HG03064 (cell line): ENCODE measurements around the gene EOLA2.
A peak's percentile ranks its signal among the peaks of the same experiment; 100 is the strongest.
"Not testable (repeated sequence)": the region's sequence is repeated elsewhere in the genome, so short reads cannot be mapped to it uniquely, and the experiment has no call there.

Source experiments
- ATAC-seq: cut with Tn5 transposase; IDR thresholded peaks from one replicate; pipeline ENCODE4 v1.9.1; 2021; ENCODE audit warnings: low read depth; ENCODE audit not compliant: unreplicated experiment

Gene EOLA2

DNA sequence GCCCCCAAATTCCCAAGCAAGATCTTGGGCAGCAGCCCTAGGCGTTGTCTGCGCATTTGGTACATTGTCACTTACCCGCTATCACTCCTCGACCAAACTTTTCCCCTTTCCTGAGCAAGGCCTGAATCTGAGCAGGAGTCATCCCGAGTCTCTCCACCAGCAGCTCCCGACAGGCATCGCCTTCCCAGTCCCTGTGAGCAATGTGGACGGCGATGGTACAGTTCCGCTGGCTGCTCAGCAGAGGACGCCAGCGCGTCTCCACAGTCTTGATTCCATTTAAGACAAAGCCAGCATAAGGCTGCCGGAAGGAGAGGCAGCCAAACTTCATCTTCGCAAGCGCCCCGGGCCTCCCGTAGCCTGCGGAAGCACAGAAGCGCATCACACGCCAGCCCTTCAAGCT is 4.7 kb downstream of the EOLA2 start:
- ATAC-seq: not testable (repeated sequence)

DNA sequence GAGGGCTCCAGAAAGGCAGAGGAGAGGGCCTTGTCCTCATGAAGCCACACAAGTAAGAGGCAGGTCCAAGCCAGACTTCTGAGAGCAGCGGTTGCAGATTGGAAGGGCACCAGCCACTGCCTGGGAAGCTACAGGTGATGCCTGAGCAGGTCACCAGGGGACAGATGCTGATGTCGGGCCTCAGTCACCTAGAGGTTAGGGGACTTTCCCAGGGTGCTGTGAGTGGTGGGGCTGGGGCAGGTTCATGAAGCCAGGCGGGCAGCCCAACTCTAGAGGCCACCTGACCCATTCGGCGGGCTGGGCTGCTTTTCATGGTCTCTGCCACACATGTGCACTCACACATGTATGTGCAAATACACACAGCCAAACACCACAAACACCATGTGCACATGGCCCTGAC is 5.3 kb downstream of the EOLA2 start:
- not testable (repeated sequence) for ATAC-seq

DNA sequence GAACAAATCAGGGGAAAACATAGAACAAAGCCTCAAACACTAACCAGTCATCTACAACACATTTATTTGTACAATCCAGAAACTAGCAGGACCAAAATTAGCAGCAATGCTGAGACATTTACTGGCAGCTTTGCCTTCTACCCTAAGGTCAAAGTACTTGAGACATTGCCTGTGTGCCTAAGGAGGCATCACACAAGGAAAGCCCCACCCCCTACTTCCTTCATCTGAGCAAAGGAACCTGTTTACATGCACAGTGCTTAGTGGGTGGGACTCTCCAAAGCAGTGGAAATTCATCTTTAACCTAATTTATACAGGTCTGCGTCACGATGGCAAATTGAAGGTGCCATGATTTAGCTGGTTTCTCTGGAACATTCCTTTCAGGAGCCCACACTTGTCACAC is 6.1 kb downstream of the EOLA2 start:
- not testable (repeated sequence) for ATAC-seq

DNA sequence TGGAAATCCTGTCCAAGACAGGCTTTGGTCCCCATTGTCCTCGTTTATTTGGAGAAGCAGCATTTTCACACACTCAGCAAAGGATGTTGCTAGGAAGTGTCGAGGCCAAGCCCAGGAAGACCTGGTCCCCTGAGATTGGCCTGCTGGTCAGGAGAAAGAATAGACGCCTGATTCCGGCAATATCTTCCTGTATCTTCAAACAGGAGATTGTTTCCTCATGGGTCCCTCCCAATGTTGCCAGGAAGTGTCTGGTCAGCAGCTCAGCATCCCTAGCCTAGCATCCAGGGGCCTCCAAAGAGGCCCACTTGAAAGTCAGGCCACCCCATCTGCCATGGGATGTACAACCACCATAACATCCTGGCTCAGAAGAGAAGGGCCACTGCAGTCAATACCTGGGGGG is 6.9 kb downstream of the EOLA2 start:
- ATAC-seq: not testable (repeated sequence)

DNA sequence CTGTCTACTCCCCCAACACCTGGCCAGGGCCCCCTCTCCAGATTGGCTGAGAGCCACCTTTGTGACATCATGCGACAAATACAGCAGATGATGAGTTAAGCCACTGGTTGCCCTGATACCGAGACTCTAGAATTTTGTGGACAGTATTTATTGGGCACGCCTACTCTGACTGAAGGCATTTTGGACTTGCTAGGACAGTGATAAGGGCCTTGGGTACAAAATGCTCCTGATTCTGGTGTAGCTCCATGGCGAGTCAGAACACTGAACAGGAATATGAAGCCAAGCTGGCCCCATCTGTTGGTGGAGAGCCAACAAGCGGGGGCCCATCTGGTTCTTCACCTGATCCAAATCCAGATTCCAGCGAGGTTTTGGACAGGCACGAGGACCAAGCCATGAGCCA is 8.9 kb downstream of the EOLA2 start, which contains the start of gene HSFX4:
TSS of gene HSFX4 (plus strand) at position 174 of the 400 bp plus-strand sequence. CDS start at position 246, 72 bp downstream.
- not testable (repeated sequence) for ATAC-seq

DNA sequence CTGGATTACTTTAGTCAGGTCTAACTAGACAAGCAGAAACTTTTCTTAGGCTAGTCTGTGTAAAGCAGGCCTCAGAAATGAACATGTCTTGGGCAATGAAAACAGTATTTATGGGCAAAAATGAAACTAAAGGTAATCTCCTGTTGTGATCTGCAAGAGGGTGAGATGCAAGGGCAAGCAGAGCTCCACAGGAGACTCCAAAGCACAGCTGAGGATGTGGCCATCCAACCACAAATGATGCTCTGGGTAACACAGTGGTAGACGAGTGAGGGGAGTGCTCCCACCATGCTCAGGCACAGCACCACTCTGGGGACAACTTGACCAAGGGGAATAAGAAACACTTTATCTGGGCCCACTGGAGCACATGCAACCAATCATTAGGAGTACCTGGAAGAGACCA is 9.7 kb downstream of the EOLA2 start:
- not testable (repeated sequence) for ATAC-seq

DNA sequence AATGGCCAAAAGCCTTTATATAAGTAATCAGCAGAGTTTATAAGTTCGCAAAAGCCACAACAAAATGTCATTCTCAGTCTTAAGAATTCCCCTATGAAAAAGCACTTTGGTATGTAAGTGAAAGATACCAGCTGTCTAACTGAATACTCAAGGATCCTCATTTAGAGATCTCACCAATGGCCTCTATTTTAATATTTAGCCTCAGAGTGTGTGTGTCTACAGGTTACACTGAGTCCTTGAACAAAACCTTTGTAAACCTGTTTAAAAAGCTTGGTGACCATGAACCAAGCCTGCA is 10.4 kb downstream of the EOLA2 start:
- not testable (repeated sequence) for ATAC-seq

DNA sequence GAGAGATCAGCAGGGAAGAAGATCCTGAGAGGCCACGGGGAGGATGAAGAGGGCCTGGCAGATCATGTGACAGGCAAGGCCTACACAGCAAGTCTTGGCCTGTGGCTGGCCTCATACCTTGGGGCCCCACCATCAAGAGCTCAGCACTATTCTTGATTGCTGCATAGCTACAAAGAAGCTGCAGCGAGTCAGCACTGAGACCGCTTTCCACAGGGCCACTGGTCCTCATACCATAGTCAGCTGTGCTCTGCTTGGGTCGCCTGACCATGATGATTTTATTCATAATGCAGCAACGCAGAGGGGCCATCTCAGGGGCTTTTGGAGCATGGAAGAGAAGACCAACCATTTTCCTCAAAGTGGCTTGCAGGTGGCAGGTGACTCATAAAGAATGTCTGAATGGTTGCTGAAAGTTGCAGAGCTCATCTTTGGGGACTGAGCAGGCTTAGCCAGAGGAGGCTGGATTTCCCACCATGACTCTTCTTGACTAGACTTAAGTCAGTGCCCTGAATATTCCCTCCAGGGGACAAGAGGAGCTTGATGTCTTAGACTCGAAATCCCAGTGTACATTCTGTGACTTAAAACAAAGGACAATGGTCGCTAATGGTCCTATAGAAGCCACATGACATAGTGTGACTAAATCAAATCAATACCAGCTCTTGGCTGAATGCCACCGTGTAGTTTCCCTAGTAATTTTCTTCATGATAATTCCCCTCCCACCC is 10.9 kb downstream of the EOLA2 start:
- ATAC-seq: not testable (repeated sequence)

DNA sequence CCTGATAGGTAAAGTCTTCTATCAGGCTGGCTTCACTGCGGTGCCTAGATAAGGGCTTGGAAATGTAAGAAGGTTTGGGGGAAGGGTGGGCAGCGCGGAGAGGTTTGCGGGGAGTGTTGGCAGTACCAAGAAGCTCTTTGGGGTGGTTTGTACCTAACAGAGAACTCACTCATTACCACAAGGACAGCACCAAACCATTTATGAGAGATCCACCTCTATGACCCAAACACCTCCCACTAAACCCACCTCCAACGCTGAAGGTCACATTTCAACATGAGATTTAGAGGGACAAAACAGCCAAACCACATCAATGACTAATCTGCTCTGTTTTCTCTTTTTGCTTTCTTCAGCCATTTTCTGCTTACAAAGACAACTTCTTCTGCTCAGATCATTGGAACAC is 13.9 kb downstream of the EOLA2 start:
- not testable (repeated sequence) for ATAC-seq

DNA sequence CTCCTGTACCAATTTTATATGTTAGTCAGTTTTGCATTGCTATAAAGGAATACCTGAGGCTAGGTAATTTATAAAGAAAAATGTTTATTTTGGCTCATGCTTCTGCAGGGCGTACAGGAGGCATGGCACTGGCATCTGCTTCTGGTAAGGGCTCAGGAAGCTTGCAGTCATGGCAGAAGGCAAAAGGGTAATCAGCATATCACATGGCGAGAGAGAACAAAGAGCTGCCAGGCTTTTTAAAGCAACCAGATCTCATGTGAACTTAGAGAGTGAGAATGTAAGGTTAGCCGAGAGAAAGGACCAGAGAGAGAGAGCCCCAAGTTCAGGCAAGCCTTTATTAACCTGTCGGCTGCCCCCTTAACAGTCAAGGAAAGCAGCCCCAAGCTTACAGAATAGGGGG is 14.5 kb downstream of the EOLA2 start:
- not testable (repeated sequence) for ATAC-seq

DNA sequence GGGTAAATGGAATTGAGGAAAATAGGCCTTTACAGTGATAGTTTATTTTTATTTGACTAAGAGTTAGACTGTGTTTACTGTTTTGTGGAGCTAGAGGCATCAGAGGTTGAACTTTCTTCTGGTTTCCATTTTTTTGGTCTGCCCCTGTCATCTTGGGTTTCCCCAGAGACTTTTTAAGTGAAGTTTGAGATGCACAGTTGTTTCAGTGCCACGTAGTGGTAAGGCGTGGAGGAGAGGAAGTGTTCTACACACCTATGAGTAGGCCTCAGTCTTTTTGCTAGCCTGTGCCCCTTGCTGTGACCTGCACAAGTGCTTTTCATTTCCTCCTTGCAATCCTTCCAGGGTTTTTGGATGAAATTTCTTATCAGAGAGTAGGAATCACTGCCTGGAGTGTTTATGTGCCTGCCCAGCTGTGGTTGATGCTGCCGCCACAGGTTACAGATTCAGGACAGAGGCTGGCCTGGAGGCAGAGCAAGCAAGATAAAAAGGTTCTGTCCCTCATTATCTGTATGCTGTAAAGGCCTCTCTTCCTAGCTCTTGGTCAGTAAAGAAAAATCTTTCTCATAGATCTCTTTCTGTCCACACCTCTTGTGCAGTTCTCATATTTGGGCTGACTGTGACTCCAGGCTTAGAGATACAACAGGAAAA is 21.4 kb downstream of the EOLA2 start:
- ATAC-seq: peak; percentile 72

DNA sequence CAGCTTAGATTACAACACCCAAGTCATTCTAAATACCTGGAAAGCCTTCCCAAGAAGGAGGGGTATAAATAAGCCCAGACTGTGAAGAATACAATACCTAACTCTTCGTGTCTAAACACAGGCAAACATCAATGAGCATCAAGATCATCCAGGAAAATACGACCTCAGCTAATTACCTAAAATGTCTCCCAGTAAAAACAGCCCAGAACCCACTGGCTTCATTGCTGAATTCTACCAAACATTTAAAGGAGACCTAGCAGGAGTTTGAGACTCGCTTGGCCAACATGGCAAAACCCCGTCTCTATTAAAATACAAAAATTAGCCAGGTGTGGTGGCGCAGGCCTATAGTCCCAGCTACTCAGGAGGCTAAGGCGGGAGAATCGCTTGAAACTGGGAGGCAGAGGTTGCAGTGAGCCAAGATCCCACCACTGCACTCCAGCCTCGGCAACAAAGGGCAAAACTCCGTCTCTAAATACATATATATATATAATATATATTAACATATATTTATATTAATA is 28.1 kb downstream of the EOLA2 start:
- no peak for ATAC-seq

DNA sequence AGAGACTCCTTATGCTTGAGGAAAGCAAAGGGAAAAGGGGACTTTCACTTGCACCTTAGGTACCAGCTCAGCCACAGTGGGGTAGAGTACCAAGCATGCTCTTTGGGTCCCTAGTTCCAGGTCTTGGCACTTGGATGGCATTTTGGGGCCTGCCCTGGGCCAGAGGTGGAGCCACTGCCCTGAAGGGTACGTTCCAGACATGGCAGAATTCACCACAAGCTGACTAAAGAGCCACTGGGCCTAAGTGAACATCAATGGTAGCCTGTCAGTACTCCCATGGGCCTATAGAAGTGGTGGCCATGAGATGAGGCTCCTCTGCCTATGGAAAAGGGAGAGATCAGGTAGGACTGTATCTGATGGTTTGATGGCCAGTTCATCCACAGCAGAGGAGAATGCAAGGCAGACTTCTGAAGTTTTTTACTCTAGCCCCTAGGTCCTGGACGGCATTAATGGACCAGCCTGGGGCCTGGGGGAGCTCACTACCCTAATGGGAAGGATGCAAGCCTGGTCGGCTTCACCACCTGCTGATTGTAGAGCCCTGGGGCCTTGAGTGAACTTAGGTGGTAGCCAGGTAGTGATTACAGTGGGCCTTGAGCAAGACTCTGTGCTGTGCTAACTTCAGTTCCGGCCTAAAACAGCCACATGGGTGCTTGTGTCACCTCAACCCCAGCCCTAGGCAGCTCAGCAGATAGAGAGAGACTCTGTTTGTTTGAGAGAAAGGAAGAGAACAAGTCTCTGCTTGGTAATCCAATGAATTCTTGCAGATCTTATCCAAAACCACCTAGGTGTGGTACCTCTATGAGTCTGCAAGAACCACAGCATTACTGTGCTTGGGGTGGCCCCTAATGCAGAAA is 28.7 kb downstream of the EOLA2 start:
- ATAC-seq: no peak

DNA sequence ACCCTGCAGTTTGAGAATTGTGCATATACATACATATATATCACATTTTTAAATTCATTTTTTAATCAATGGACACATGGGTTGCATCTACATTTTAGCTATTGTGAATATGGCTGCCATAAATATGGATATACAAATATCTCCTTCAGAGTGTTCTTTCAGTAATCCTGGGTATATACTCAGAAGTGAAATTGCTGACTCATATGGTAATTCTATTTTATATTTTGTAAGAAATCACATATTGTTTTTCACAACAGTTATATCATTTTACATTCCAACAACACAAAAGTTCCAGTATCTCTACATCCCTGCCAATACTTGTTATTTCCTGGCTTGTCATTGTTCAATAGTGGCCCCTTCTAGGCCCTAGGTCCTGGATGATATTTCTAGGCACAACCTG is 29.6 kb downstream of the EOLA2 start:
- ATAC-seq: no peak

DNA sequence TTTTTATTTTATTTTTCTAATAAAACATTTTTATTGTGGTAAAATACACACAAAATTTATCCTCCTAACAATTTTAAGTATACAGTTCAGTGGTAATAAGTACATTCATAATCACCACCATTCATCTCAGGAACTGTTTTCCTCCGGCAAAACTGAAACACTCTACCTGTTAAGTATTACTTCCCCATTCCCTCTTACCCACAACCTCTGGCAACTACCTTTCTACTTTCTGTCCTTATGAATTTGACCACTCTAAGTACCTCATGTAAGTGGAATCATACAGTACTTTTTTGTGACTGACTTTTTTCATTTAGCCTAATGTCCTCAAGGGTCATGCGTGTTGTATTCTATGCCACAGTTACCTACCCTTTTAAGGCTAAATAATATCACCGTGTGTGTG is 30.0 kb downstream of the EOLA2 start:
- ATAC-seq: peak; percentile 38

DNA sequence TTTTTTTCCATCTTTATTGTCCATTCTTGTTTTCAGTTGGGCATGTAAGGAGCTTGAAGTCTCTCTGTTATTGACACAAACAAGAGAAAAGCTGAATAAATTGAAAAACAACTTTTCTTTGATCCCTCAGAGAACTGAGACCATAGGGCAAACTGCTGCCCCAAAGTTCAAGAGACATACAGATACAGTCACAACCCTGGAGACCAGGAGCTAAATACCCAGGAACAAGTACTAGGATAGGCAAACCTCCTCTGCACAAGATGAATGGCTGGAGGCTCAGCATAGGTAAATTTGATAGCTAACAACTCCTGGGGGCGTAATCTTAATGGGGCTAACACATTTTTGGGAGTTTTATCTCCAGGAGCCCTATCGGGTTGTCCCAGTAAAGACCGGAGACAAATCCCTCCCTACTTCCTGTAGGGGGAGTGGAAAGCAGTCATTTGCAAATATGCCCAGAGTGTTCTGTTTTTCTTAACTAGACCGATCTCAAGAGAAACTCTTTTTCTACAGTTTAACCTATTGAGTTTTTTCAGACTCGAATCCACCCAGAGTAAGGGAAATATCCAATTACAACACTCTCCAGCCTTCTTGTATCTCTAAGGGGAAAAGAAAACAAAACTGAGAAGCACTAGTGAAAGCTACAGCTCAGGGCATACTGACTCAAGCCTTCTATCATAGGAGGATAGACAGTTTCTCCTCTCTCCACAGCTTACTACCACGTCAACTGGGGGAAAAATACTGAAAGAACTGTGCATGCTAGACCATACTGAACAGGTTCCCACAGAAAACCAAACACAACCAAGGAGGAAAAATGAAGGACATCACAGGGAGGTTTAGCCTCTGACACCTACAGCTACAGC is 34.2 kb downstream of the EOLA2 start:
- peak; percentile 79 for ATAC-seq

DNA sequence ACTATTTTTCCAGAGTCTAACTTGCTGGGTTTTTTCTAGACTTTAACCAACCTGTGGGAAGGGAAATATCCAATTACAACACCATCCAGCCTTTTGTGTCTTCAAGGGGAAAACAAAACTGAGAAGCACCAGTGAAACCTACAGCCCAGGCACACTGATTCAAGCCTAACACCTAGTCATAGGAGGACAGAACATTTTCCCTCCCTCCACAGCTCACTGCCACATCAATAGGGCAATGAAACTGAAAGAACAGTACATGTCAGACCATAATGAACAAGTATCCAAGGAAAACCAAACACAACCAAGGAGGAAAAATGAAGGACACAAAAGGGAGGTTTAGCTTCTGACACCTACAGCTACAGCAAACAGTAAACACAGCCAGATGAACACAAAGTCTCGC is 39.7 kb downstream of the EOLA2 start:
- ATAC-seq: no peak

DNA sequence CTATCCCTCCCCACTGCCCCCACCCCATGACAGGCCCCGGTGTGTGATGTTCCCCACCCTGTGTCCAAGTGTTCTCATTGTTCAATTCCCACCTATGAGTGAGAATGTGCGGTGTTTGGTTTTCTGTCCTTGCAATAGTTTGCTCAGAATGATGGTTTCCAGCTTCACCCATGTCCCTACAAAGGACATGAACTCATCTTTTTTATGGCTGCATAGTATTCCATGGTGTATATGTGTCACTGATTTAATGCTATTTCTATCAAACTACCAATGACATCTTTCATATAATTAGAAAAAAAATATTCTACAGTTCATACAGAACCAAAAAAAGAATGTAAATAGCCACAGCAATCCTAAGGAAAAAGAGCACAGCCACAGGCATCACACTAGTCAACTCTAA is 47.5 kb downstream of the EOLA2 start:
- ATAC-seq: not testable (repeated sequence)
